MM.1S (cell line): Measurements from ENCODE around the gene HPCA.
"Not testable (repeated sequence)": the region's sequence is repeated elsewhere in the genome, so short reads cannot be mapped to it uniquely, and the experiment has no call there.

Source experiments
- DNase-seq: peaks from one replicate; pipeline ENCODE4 v3.0.0-alpha.2; 2015
- H2AFZ ChIP-seq: fragments of 300-600 bp; sonication (generic); 2 replicates; pipeline ENCODE4 v1.6.0; 2016; ENCODE audit warnings: antibody characterized with exemption, low read length
- H3F3A ChIP-seq: fragments of 300-600 bp; sonication (generic); 2 replicates; pipeline ENCODE4 v1.6.1; 2016; ENCODE audit warnings: mild to moderate bottlenecking, antibody characterized with exemption, low read length, moderate library complexity, mixed read lengths; ENCODE audit not compliant: insufficient read depth
- H3K27ac ChIP-seq: fragments of 300-600 bp; sonication (generic); 2 replicates; pipeline ENCODE4 v1.5.1; 2016; ENCODE audit warnings: mild to moderate bottlenecking, low read length
- H3K27me3 ChIP-seq: fragments of 300-600 bp; sonication (generic); replicated peaks from 2 replicates; pipeline ENCODE4 v1.6.0; 2016; ENCODE audit warnings: low read length; ENCODE audit not compliant: insufficient read depth
- H3K36me3 ChIP-seq: fragments of 300-600 bp; sonication (generic); replicated peaks from 2 replicates; pipeline ENCODE4 v1.6.1; 2016; ENCODE audit warnings: mild to moderate bottlenecking, low read length, mixed read lengths; ENCODE audit not compliant: insufficient read depth
- H3K4me1 ChIP-seq: fragments of 300-600 bp; sonication (generic); 2 replicates; pipeline ENCODE4 v1.6.1; 2016; ENCODE audit warnings: low read length, mixed read lengths
- H3K4me2 ChIP-seq: fragments of 300-600 bp; sonication (generic); 2 replicates; pipeline ENCODE4 v1.6.0; 2016; ENCODE audit warnings: low read depth, low read length
- H3K4me3 ChIP-seq: fragments of 300-600 bp; sonication (generic); 2 replicates; pipeline ENCODE4 v1.5.1; 2016; ENCODE audit warnings: low read length, mixed read lengths
- H3K79me2 ChIP-seq: fragments of 300-600 bp; sonication (generic); 2 replicates; pipeline ENCODE4 v1.6.1; 2016; ENCODE audit warnings: mixed run types, low read length, mixed read lengths
- H3K9ac ChIP-seq: fragments of 300-600 bp; sonication (generic); 2 replicates; pipeline ENCODE4 v1.6.1; 2016; ENCODE audit warnings: low read length, mixed read lengths
- H3K9me2 ChIP-seq: fragments of 300-600 bp; sonication (generic); replicated peaks from 2 replicates; pipeline ENCODE4 v1.6.1; 2016; ENCODE audit warnings: mild to moderate bottlenecking, low read length, mixed read lengths; ENCODE audit not compliant: insufficient read depth
- H3K9me3 ChIP-seq: fragments of 300-600 bp; sonication (generic); replicated peaks from 2 replicates; pipeline ENCODE4 v1.6.1; 2016; ENCODE audit warnings: mild to moderate bottlenecking, low read length, mixed read lengths; ENCODE audit not compliant: insufficient read depth
- H4K20me1 ChIP-seq: fragments of 300-600 bp; sonication (generic); 2 replicates; pipeline ENCODE4 v1.6.1; 2016; ENCODE audit warnings: mild to moderate bottlenecking, low read length, moderate library complexity, mixed read lengths; ENCODE audit not compliant: insufficient read depth
- EZH2 ChIP-seq: fragments of 300-600 bp; sonication (generic); optimal IDR thresholded peaks from 2 replicates; pipeline ENCODE3; 2017; ENCODE audit warnings: low read depth, mild to moderate bottlenecking, antibody characterized with exemption, low read length, mixed read lengths
- EZH2phosphoT487 ChIP-seq: fragments of 300-600 bp; sonication (generic); IDR thresholded peaks from 2 replicates; pipeline ENCODE4 v1.6.1; 2018; ENCODE audit warnings: antibody characterized with exemption, low read length
- TF ChIP-seq, protein P1 (sequence below): fragments of 300-600 bp; sonication (generic); IDR thresholded peaks from 2 replicates; pipeline ENCODE4 v1.5.1; 2016; ENCODE audit warnings: antibody characterized with exemption, low read length, mixed read lengths

HPCA gene

DNA sequence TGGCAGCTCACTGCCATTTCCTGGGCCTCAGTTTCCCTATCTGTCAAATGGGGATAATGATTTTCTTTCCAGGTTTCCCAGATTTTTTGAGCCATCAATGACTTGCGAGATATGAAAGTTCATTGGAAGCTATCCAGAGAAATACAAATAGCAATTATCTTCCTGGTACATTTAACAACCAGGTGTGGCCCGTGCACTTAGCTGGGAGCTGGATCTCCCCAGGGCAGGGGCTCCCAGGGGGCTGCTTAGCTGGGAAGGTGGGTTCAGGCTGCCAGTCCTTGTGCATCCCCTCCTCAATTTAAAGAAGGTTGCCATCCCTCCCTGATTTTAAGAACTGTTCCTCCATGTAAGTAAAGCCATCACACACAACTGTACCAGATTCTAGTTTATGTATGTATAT, 18.5 kb downstream of the HPCA start:
- TF ChIP-seq, protein P1, sequence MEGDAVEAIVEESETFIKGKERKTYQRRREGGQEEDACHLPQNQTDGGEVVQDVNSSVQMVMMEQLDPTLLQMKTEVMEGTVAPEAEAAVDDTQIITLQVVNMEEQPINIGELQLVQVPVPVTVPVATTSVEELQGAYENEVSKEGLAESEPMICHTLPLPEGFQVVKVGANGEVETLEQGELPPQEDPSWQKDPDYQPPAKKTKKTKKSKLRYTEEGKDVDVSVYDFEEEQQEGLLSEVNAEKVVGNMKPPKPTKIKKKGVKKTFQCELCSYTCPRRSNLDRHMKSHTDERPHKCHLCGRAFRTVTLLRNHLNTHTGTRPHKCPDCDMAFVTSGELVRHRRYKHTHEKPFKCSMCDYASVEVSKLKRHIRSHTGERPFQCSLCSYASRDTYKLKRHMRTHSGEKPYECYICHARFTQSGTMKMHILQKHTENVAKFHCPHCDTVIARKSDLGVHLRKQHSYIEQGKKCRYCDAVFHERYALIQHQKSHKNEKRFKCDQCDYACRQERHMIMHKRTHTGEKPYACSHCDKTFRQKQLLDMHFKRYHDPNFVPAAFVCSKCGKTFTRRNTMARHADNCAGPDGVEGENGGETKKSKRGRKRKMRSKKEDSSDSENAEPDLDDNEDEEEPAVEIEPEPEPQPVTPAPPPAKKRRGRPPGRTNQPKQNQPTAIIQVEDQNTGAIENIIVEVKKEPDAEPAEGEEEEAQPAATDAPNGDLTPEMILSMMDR = no peak
- TF ChIP-seq EZH2 (no peak), EZH2phosphoT487 (no peak)
- Histone ChIP-seq H3K4me2 (no peak overlapping the region), H2AFZ (no peak overlapping the region), H4K20me1 (no peaks in the 10 kb centered on the region), H3K27ac (no peak overlapping the region), H3K9ac (no peak overlapping the region), H3K79me2 (no peaks in the 10 kb centered on the region), H3K4me1 (no peaks in the 10 kb centered on the region), H3K27me3 (peaks cover 11% of the 10 kb centered on the region), H3K9me2 (no peaks in the 10 kb centered on the region), H3F3A (no peaks in the 10 kb centered on the region), H3K4me3 (no peak overlapping the region), H3K36me3 (no peaks in the 10 kb centered on the region), H3K9me3 (no peaks in the 10 kb centered on the region)
- no peak for DNase-seq

DNA sequence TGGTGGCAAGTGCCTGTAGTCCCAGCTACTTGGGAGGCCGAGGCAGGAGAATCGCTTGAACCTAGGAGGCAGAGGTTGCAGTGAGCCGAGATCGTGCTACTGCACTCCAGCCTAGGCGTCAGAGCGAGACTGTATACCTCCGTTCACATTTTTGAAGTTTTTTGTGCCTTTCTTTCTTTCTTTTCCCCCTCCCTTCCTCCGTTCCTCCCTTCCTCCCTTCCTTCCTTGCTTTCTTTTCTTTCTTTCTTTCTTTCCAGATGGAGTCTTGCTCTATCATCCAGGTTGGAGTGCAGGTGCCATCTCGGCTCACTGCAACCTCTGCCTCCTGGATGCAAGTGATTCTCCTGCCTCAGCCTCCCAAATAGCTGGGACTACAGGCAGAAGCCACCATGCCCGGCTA, 19.3 kb downstream of the HPCA start:
- not testable (repeated sequence) for H3K9ac ChIP-seq, H3K4me2 ChIP-seq, H2AFZ ChIP-seq, H3K4me3 ChIP-seq, H3K79me2 ChIP-seq, H3F3A ChIP-seq, H3K4me1 ChIP-seq, DNase-seq, H3K27me3 ChIP-seq, H3K27ac ChIP-seq, H3K9me3 ChIP-seq, H3K36me3 ChIP-seq, H4K20me1 ChIP-seq, H3K9me2 ChIP-seq

DNA sequence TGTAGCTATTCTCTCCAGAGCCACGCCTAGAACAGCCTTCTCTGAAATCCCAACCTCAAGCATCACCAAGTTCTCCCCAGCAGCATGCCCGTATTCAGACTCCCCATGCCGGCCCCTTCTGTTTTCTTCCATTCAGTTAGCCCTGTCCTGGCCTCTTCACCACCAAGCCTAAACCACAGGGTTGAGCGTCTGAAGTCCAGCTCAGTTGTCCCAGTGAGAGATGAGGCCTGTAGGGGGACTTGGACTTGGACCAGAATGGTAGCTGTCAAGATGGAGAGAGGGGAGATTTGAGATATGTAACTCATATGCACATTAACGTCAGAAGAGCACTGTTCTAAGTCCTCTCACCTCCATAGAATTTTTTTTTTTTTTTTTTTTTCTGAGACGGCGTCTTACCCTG, 20.4 kb downstream of the HPCA start:
- H2AFZ ChIP-seq = no peak overlapping the region
- DNase-seq = no peak
- H3K27ac ChIP-seq = no peak overlapping the region
- H4K20me1 ChIP-seq = no peaks in the 10 kb centered on the region
- no peaks in the 10 kb centered on the region for H3K79me2 ChIP-seq
- H3K9ac ChIP-seq = no peak overlapping the region
- H3K4me3 ChIP-seq = no peak overlapping the region
- H3K27me3 ChIP-seq = 0 out of 2 replicates have a peak, but pooled peaks cover 1% of the 10 kb centered on the region
- TF ChIP-seq, protein P1 = no peak
- no peak for TF ChIP-seq EZH2phosphoT487
- TF ChIP-seq EZH2 = no peak
- H3K9me3 ChIP-seq = no peaks in the 10 kb centered on the region
- no peak overlapping the region for H3K4me2 ChIP-seq
- no peaks in the 10 kb centered on the region for H3K36me3 ChIP-seq
- no peaks in the 10 kb centered on the region for H3K9me2 ChIP-seq
- H3K4me1 ChIP-seq = no peaks in the 10 kb centered on the region
- H3F3A ChIP-seq = no peaks in the 10 kb centered on the region

DNA sequence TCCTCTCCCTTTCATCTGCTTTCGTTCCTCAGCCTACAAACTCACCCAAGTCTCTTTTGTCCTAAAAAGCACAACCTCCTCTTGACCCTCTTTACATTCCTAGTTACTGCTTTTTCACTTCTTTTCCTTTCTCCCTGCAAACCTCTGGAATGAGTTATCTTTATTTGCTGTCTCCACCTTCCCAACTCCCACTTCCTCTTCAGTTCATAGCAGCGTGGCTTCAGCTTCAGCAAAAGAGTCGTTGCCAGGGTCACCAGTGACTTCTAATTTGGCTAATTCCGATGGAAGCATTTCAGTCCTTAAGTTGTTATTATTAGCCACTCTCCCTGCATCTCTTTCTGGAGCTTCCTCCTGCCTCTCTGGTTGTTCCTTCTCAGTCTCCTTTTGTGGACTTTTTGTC, 21.1 kb downstream of the HPCA start:
- no peak overlapping the region for H3K9ac ChIP-seq
- H3K4me2 ChIP-seq = no peak overlapping the region
- H3K9me2 ChIP-seq = no peaks in the 10 kb centered on the region
- H3K27ac ChIP-seq = no peak overlapping the region
- no peaks in the 10 kb centered on the region for H3K9me3 ChIP-seq
- no peaks in the 10 kb centered on the region for H3K36me3 ChIP-seq
- no peaks in the 10 kb centered on the region for H4K20me1 ChIP-seq
- no peak overlapping the region for H2AFZ ChIP-seq
- H3K27me3 ChIP-seq = no peaks in the 10 kb centered on the region
- no peak for DNase-seq
- TF ChIP-seq EZH2 (no peak), EZH2phosphoT487 (no peak)
- TF ChIP-seq, protein P1 = no peak
- no peaks in the 10 kb centered on the region for H3F3A ChIP-seq
- no peak overlapping the region for H3K4me3 ChIP-seq
- no peaks in the 10 kb centered on the region for H3K79me2 ChIP-seq
- H3K4me1 ChIP-seq = no peaks in the 10 kb centered on the region
